Muscle layer of colon (tissue), 2 donors: ENCODE measurements around the gene ZNF792.
"Not testable (repeated sequence)": the region's sequence is repeated elsewhere in the genome, so short reads cannot be mapped to it uniquely, and the experiment has no call there.

ENCODE experiments used
- H3K27ac ChIP-seq: one replicate; pipeline ENCODE4 v1.7.0; 2013; ENCODE audit warnings: low read depth, mild to moderate bottlenecking, low read length, moderate library complexity
- H3K27me3 ChIP-seq, 2 donors: one replicate each; pipeline ENCODE4 v1.7.0; 2013; ENCODE audit warnings: low read length in 2 of 2, mild to moderate bottlenecking in 2 of 2; ENCODE audit not compliant: insufficient read depth in 2 of 2, control insufficient read depth in 1 of 2
- H3K36me3 ChIP-seq: one replicate; pipeline ENCODE4 v1.7.0; 2013; ENCODE audit warnings: mild to moderate bottlenecking, low read length; ENCODE audit not compliant: insufficient read depth
- H3K4me1 ChIP-seq: one replicate; pipeline ENCODE4 v1.7.0; 2013; ENCODE audit warnings: mild to moderate bottlenecking, low read length; ENCODE audit not compliant: insufficient read depth
- H3K4me3 ChIP-seq, 2 donors: one replicate each; pipeline ENCODE4 v1.7.0; 2013; ENCODE audit warnings: low read length in 2 of 2, low read depth in 1 of 2, mild to moderate bottlenecking in 1 of 2, moderate library complexity in 1 of 2
- H3K9ac ChIP-seq: one replicate; pipeline ENCODE4 v1.7.0; 2013; ENCODE audit warnings: low read length
- H3K9me3 ChIP-seq: one replicate; pipeline ENCODE4 v1.7.0; 2013; ENCODE audit warnings: mild to moderate bottlenecking, low read length
- donor health status: abdominal sarcoma.
- donor health status: Adenocarcinoma of cecum.

The ZNF792 gene

GRCh38 chr19:34994643-34995541 is 30.9 kb upstream of the ZNF792 start:
- Histone ChIP-seq H3K4me3 (no peak overlapping the region), H3K9ac (no peak overlapping the region)

GRCh38 chr19:34994286-34994642 is 30.2 kb upstream of the ZNF792 start:
- no peaks in the 10 kb centered on the region for H3K27me3 ChIP-seq
- H3K36me3 ChIP-seq = no peaks in the 10 kb centered on the region
- peaks cover 10% of the 10 kb centered on the region for H3K4me1 ChIP-seq
- no peak overlapping the region for H3K9ac ChIP-seq
- H3K4me3 ChIP-seq = no peak overlapping the region
- no peaks in the 10 kb centered on the region for H3K9me3 ChIP-seq
- no peak overlapping the region for H3K27ac ChIP-seq

More at GRCh38 chr19:34994643-34995541, 30.9 kb upstream of the ZNF792 start:
- no peaks in the 10 kb centered on the region for H3K9me3 ChIP-seq
- no peak overlapping the region for H3K27ac ChIP-seq
- no peaks in the 10 kb centered on the region for H3K27me3 ChIP-seq
- no peaks in the 10 kb centered on the region for H3K36me3 ChIP-seq
- peaks cover 14% of the 10 kb centered on the region for H3K4me1 ChIP-seq

- not testable (repeated sequence) for H3K4me1 ChIP-seq, H3K9ac ChIP-seq, H3K27me3 ChIP-seq
Observed at GRCh38 chr19:34992582-34992981, 28.6 kb upstream of the ZNF792 start.

GRCh38 chr19:34991542-34992333 is 27.7 kb upstream of the ZNF792 start:
- H3K9ac ChIP-seq = no peak overlapping the region
- H3K9me3 ChIP-seq = no peaks in the 10 kb centered on the region
- no peak overlapping the region for H3K27ac ChIP-seq
- no peaks in the 10 kb centered on the region for H3K27me3 ChIP-seq
- no peaks in the 10 kb centered on the region for H3K4me1 ChIP-seq
- H3K36me3 ChIP-seq = no peaks in the 10 kb centered on the region
- no peak overlapping the region for H3K4me3 ChIP-seq

More at GRCh38 chr19:34992582-34992981, 28.6 kb upstream of the ZNF792 start:
- not testable (repeated sequence) for H3K4me3 ChIP-seq, H3K27ac ChIP-seq, H3K9me3 ChIP-seq, H3K36me3 ChIP-seq

GRCh38 chr19:34990578-34991192 is 26.7 kb upstream of the ZNF792 start:
- Histone ChIP-seq H3K27ac (no peak overlapping the region), H3K4me1 (no peaks in the 10 kb centered on the region), H3K4me3 (no peak overlapping the region), H3K9ac (no peak overlapping the region), H3K9me3 (no peaks in the 10 kb centered on the region), H3K36me3 (no peaks in the 10 kb centered on the region), H3K27me3 (no peaks in the 10 kb centered on the region)

GRCh38 chr19:34989298-34989697 is 25.3 kb upstream of the ZNF792 start:
- no peak overlapping the region for H3K9ac ChIP-seq
- H3K27ac ChIP-seq = no peak overlapping the region
- H3K4me1 ChIP-seq = no peaks in the 10 kb centered on the region
- no peaks in the 10 kb centered on the region for H3K27me3 ChIP-seq
- H3K9me3 ChIP-seq = no peaks in the 10 kb centered on the region
- no peaks in the 10 kb centered on the region for H3K36me3 ChIP-seq
- H3K4me3 ChIP-seq = no peak overlapping the region

- Histone ChIP-seq H3K36me3 (no peaks in the 10 kb centered on the region), H3K27ac (no peak overlapping the region), H3K27me3 (no peaks in the 10 kb centered on the region), H3K4me3 (no peak overlapping the region), H3K9me3 (no peaks in the 10 kb centered on the region), H3K4me1 (no peaks in the 10 kb centered on the region), H3K9ac (no peak overlapping the region)
Observed at GRCh38 chr19:34988119-34988518, 24.1 kb upstream of the ZNF792 start.

GRCh38 chr19:34985249-34986022 is 21.4 kb upstream of the ZNF792 start:
- no peak overlapping the region for H3K27ac ChIP-seq
- no peaks in the 10 kb centered on the region for H3K27me3 ChIP-seq
- no peaks in the 10 kb centered on the region for H3K4me1 ChIP-seq
- no peak overlapping the region for H3K9ac ChIP-seq
- no peaks in the 10 kb centered on the region for H3K36me3 ChIP-seq
- no peaks in the 10 kb centered on the region for H3K9me3 ChIP-seq
- no peak overlapping the region for H3K4me3 ChIP-seq

- no peaks in the 10 kb centered on the region for H3K36me3 ChIP-seq
- H3K9ac ChIP-seq = no peak overlapping the region
- H3K27ac ChIP-seq = no peak overlapping the region
- H3K4me1 ChIP-seq = no peaks in the 10 kb centered on the region
- no peak overlapping the region for H3K4me3 ChIP-seq
- no peaks in the 10 kb centered on the region for H3K27me3 ChIP-seq
- H3K9me3 ChIP-seq = no peaks in the 10 kb centered on the region
Observed at GRCh38 chr19:34984287-34984686, 20.3 kb upstream of the ZNF792 start.

GRCh38 chr19:34983786-34984185 is 19.8 kb upstream of the ZNF792 start:
- H3K4me1 ChIP-seq = no peaks in the 10 kb centered on the region
- no peaks in the 10 kb centered on the region for H3K27me3 ChIP-seq
- no peak overlapping the region for H3K9ac ChIP-seq
- no peaks in the 10 kb centered on the region for H3K36me3 ChIP-seq
- no peak overlapping the region for H3K27ac ChIP-seq
- H3K4me3 ChIP-seq = no peak overlapping the region
- no peaks in the 10 kb centered on the region for H3K9me3 ChIP-seq

GRCh38 chr19:34982275-34982674 is 18.2 kb upstream of the ZNF792 start:
- H3K27ac ChIP-seq = no peak overlapping the region
- H3K9ac ChIP-seq = no peak overlapping the region
- no peaks in the 10 kb centered on the region for H3K36me3 ChIP-seq
- H3K27me3 ChIP-seq = no peaks in the 10 kb centered on the region
- H3K4me3 ChIP-seq = no peak overlapping the region
- no peaks in the 10 kb centered on the region for H3K4me1 ChIP-seq
- H3K9me3 ChIP-seq = no peaks in the 10 kb centered on the region
